ENCODE results near the gene CORO1C.
A peak's percentile ranks its signal among the peaks of the same experiment; 100 is the strongest.

The CORO1C gene

DNA sequence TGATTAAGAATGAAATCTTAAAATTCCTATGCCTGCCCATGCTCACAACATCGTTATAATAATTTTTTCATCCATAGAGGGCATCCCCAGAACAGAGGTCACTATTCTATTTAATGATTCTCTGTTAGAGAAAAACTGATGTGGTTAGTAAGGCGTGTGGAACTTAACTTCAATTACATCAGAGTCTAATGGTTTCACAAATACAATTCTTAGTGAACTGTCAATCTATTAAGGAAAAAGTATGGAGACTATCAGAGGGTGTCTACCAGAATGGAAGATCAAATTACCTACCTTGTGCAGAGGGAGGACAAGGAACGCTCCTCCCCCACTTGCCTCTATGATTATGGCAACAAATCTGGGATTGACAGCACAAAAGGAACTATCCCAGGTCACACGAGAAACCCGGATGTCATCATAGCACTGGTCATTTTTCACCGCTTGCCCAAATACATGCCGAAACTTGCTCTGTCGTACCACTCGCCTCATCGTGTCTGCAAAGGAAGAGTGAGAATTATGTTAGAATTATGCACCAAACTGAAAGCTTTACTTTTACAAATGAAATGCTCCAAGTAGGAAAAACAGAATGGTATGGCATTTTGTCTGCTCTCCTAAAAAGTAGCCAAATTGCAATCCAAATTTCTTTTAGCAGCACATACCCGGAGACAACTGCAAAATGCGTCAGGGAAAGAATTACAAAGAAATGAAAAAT lies 30.3 kb downstream of the CORO1C start:
- DNase-seq (ENCODE audit: low read depth in 4 of 4, low spot score in 1 of 4) = no peak

GRCh38 chr12:108699955-108700563 lies 31.3 kb downstream of the CORO1C start:
- DNase-seq (ENCODE audit: low read depth in 4 of 4, low spot score in 1 of 4) = no peak

DNA sequence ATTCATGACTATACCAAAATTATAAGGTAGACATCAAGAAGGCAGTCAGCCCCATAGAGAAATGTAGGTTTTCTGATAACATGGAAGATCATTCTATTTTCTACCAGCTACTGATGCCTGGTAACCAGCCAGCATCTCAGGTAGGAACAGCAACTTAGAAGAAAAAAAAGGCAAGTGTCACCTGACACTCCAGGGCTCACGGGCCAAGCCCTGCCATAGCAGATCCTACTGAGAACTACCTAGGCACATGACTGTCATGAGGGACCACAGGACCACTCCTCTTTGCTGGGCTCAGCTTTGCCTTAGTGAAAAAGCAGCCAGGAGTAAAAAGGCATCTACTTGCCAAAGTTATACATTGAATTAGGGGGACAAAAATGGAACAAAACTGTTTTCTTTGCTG lies 33.4 kb downstream of the CORO1C start:
- no peak for DNase-seq (ENCODE audit: low read depth in 4 of 4, low spot score in 1 of 4)

- no peak for DNase-seq (ENCODE audit: low read depth in 4 of 4, low spot score in 1 of 4)
These were observed 34.4 kb downstream of the CORO1C start for GRCh38 chr12:108696996-108697290.

- DNase-seq (ENCODE audit: low read depth in 4 of 4, low spot score in 1 of 4) = peak in 1 of 4 experiments; percentile 37
These were observed 35.0 kb downstream of the CORO1C start for GRCh38 chr12:108696111-108696995.

- DNase-seq (ENCODE audit: low read depth in 4 of 4, low spot score in 1 of 4) = no peak
These were observed 36.5 kb downstream of the CORO1C start for GRCh38 chr12:108694812-108695278.

DNA sequence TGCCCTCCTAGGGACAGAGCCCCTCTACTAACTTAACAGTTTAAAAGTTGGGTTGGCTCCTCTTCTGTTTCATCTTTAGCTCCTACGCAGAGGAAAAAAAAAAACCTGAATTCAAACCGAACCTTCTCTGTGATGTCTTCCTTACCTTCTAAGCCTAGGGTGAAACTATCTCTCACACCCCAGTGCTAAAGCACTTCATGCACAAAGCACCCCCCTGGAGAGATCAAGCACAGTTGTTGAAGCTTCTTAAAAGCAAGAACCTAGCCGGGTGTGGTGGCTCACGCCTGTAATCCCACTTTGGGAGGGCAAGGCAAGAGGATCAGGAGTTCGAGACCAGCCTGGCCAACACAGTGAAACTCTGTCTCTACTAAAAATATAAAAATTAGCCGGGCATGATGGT lies 37.6 kb downstream of the CORO1C start:
- no peak for DNase-seq (ENCODE audit: low read depth in 4 of 4, low spot score in 1 of 4)

- DNase-seq (ENCODE audit: low read depth in 4 of 4, low spot score in 1 of 4) = no peak
These were observed 38.1 kb downstream of the CORO1C start for GRCh38 chr12:108693186-108693730.

- DNase-seq (ENCODE audit: low read depth in 4 of 4, low spot score in 1 of 4) = no peak
These were observed 39.1 kb downstream of the CORO1C start for GRCh38 chr12:108691998-108692808.

- peak; percentile 51 to 77 (median 58) for DNase-seq (ENCODE audit: low read depth in 4 of 4, low spot score in 1 of 4)
These were observed 39.9 kb downstream of the CORO1C start for GRCh38 chr12:108691175-108691997.

DNA sequence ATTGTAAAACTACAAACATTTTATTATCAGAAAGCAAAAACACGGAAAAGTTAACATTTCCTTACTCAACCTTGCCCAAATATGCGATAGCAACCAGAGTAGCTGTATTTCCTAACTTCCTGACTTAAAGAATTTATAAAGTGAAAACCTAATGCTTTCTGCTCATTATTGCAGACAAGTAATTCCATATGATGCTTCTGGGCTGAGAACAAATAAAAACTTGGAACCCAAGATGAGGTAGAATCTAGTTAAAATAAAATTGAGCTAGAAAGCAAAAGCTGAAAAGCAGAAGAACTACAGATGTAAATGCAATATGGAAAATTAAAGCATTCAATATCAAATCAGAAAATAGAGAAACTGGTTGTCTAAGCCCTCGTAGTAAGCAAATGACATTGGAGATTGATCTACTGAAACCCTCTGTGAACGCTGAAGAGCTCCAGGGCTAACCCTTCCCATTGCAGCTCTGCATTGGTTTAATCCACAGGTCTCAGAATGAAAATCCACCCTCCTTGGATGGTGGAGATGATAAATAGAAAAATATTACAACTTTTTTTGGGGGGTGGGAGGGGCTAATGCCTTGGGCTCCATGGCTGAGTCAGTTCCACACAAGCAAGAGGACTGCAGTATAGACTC lies 40.7 kb downstream of the CORO1C start:
- peak in 1 of 4 experiments; percentile 21 for DNase-seq (ENCODE audit: low read depth in 4 of 4, low spot score in 1 of 4)

GRCh38 chr12:108690191-108690518 lies 41.2 kb downstream of the CORO1C start:
- DNase-seq (ENCODE audit: low read depth in 4 of 4, low spot score in 1 of 4) = no peak

DNA sequence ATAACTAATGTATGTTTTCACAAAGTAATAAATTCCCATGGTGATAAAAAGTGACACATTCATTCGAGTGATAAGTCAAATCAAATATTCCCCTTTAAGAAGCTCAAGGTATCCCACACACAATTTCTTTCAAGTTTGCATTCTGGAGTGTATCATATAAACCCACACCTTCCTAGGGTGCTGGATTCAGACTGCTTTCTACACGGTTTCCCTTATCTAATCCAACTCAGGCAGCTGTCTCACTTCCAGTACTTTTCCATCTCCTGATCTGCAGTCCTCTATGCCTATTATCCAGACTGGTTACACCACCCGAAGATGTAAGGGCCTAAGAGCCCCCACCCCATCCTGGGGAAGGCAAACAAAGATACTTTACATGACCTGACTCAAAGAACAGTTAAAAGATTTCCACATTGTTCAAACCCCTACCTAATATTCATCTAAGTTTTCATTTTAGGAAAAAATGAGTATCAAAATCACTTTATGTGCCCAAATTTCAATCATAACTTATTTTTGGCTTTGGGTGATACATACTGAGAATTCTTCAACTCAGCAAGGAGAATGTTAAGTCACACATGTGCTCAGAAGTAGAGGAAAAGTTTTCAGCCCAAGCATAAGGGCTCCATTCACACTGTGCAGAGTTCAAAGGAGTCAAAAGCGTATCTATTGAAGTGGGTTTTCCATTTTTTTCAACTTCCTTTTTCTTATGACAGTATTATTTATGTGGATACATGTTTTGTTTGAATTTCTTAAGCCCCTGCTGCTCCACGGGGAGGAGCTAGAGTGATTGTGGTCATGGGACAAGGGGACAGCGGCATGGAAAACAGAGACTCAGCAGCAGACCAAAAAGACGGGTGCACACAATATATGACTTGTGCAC lies 41.8 kb downstream of the CORO1C start:
- peak in 2 of 4 experiments; percentile 30 for DNase-seq (ENCODE audit: low read depth in 4 of 4, low spot score in 1 of 4)

GRCh38 chr12:108686780-108687179 lies 44.5 kb downstream of the CORO1C start:
- no peak for DNase-seq (ENCODE audit: low read depth in 4 of 4, low spot score in 1 of 4)

GRCh38 chr12:108685469-108686260 lies 45.7 kb downstream of the CORO1C start:
- no peak for DNase-seq (ENCODE audit: low read depth in 4 of 4, low spot score in 1 of 4)

GRCh38 chr12:108683906-108684556 lies 47.3 kb downstream of the CORO1C start:
- DNase-seq (ENCODE audit: low read depth in 4 of 4, low spot score in 1 of 4) = no peak

DNA sequence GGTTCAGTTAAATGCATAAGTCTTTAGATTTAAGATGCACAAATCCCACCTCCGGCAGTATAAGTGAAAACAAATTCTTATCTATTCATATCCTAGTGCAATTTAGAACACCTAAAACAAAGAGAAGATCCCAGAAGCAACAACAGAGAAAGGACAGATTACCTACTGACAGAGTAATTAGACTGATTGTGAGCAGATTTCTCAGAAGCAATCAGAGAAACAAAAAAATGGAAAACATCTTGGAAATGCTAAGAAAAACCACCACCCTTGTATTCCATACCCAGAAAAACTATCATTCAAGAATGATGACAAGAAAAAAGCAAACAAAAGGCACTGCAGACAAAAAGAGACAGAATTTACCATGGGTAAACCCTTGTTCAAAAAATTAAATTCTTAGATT lies 50.0 kb downstream of the CORO1C start:
- DNase-seq (ENCODE audit: low read depth in 4 of 4, low spot score in 1 of 4) = no peak

All from stimulated activated CD4-positive, alpha-beta T cell treated with anti-CD3 and anti-CD28 coated beads, Interleukin-1b, Interleukin-23, amount 100 ng/mL, for 24 hours (primary cell).